Measurements from ENCODE around the gene ZSCAN26.
A peak's percentile ranks its signal among the peaks of the same experiment; 100 is the strongest.
"Not testable (repeated sequence)": the region's sequence is repeated elsewhere in the genome, so short reads cannot be mapped to it uniquely, and the experiment has no call there.

Gene ZSCAN26

GRCh38 chr6:28254121-28254519, 12.8 kb upstream of the ZSCAN26 start:
- DNase-seq (ENCODE audit: low read depth in 2 of 2, low spot score in 1 of 2): no peak

DNA sequence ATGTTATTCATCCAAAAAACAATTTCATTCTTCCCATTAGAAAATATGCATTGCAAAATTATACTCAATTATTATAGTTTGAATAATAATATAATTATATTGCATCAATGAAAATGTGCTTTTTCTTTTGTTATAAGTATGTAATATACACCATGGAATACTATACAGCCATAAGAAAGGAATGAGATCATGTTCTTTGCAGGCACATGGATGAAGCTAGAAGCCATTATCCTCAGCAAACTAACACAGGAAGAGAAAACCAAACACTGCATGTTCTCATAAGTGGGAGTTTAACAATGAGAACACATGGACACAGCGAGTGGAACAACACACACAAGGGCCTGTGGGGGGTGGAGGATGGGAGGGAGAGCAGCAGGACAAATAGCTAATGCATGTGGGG, 9.9 kb upstream of the ZSCAN26 start:
- DNase-seq (ENCODE audit: low read depth in 2 of 2, low spot score in 1 of 2): no peak

GRCh38 chr6:28258877-28259777, 7.8 kb upstream of the ZSCAN26 start, which contains the start of gene NKAPL:
TSS of gene NKAPL (plus strand) at chr6:28259297. CDS start at chr6:28259372, 75 bp downstream.
- peak in 1 of 2 donors; percentile 29 for DNase-seq (ENCODE audit: low read depth in 2 of 2, low spot score in 1 of 2)

GRCh38 chr6:28263922-28264321, 3.0 kb upstream of the ZSCAN26 start:
- no peak for DNase-seq (ENCODE audit: low read depth in 2 of 2, low spot score in 1 of 2)

DNA sequence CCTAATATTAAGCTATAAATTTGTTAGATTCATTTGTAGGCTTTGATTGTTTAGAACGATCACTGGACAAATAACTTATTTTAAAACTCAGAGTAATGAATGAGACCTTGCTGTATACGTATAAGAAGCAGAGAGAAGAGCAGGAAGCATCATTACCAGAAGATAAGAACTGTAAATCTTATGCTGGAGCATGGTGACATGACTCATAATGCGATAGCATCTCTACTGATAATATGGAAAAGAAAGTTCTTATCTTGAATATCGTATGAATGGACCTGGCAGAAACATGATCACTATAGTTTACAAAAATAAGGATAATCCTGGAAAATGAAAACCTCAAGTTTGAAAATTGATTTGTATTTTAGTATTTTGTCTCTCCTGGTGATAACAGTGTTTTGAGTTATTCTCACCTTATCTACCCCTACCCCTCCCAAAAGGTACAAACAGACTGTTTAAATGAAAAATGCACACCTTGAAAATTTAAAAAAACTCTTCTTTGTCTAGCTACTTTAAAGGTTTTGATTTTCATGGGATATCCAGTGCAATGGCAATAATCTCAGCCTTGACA, 2.0 kb upstream of the ZSCAN26 start:
- DNase-seq (ENCODE audit: low read depth in 2 of 2, low spot score in 1 of 2): no peak

DNA sequence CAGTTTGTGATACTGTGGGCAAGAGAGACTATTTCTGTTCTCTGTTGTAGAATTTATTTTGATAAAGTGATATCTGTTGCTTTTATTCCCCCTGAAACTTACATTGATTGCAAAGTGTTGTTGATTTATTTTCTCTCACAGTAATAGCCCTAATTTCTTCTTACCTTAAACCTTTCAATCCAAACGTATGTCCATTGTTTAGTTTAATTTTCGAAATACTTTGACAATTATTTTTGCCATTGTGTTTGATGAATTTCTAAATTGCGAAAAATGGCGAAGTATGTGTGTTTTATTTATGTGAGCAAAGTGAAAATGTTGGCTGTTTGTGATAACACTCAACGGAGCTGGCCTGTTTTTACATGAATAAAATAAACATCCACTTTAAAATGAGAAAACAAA, 381 bp upstream of the ZSCAN26 start:
- no peak for DNase-seq (ENCODE audit: low read depth in 2 of 2, low spot score in 1 of 2)

DNA sequence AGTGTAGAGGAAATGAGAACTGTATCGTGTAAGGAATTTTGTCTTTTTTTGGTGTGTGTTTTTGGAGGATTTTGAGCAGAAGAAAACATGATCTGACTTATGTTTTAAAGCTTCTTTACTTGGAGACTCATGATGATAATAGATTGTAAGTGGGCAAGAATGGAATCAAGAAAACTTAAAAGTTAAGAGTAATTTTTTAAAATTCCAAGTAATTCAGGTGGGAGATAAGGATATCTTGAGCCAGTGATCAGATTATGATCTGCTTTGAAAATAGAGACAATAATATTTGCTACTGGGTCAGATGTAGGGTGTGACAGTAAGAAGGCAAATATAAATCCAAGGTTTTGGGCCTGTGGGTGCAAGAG, 734 bp downstream of the ZSCAN26 start:
- DNase-seq (ENCODE audit: low read depth in 2 of 2, low spot score in 1 of 2): no peak

DNA sequence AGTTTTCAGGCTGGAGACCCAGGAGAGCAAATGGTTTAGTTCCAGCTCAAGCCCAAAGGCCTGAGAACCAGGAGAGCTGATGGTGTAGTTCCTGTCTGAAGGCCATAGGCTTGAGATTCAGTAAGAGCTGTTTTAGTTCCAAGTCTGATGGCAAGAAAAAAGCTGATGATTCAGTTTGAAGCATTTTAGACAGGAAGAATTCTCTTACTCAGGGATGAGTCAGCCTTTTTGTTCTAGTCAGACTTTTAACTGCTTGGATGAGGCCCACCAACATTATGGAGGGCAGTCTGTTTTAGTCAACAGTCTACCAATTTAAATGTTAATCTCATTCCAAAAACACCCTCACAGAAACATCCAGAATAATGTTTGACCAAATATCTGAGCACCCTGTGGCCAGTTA, 2.5 kb downstream of the ZSCAN26 start:
- DNase-seq (ENCODE audit: low read depth in 2 of 2, low spot score in 1 of 2): no peak

GRCh38 chr6:28274888-28275287, 7.9 kb downstream of the ZSCAN26 start:
- DNase-seq (ENCODE audit: low read depth in 2 of 2, low spot score in 1 of 2): no peak

DNA sequence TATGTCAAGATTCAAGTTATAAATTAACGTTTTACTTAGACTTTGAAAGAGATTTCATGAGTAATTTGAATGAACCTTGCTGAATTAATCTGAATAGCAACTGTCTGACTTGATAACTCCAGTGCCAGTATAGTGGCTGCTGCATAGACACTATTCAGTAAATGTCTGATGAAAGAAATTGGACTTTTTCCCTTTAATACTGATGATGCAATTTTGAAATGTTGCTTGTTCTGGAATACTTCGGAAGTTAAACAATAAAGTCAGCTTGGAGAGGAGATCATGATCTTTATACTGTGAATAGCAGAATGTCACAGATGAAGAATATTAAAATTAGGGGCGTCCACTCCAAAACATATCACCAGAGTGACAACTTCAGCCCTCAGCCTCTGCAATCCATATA, 10.8 kb downstream of the ZSCAN26 start:
- no peak for DNase-seq (ENCODE audit: low read depth in 2 of 2, low spot score in 1 of 2)

DNA sequence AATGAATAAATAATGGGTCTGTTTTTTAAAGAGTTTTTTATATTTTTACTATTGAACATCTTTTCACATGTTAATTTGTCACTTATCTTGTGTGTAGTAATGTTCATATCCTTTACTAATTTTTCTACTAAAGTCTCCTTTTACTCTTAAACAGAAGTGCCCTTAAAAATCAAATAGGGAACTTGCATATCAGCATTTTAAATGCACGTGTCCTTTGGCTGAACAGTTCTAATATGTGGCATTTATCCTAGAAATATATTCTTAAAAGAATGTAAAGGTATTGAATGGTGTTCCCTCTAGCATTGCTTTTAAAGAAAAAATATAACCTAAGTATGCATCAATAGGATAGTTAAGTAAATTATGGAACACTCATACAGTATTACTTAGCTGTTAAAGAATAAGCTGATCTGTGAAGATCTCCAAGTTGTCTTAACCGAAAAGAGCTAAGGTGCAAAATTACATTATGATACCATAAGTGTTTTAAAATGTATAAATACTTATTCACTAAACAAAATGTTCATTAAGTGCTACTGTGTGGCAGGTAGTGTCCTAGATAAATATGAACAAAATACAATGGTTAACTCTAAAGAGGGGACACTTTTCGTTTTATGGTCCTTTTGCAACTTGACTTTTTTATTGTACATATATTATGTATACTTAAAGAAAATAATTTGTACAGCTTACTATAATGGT, 13.8 kb downstream of the ZSCAN26 start:
- DNase-seq (ENCODE audit: low read depth in 2 of 2, low spot score in 1 of 2): no peak

DNA sequence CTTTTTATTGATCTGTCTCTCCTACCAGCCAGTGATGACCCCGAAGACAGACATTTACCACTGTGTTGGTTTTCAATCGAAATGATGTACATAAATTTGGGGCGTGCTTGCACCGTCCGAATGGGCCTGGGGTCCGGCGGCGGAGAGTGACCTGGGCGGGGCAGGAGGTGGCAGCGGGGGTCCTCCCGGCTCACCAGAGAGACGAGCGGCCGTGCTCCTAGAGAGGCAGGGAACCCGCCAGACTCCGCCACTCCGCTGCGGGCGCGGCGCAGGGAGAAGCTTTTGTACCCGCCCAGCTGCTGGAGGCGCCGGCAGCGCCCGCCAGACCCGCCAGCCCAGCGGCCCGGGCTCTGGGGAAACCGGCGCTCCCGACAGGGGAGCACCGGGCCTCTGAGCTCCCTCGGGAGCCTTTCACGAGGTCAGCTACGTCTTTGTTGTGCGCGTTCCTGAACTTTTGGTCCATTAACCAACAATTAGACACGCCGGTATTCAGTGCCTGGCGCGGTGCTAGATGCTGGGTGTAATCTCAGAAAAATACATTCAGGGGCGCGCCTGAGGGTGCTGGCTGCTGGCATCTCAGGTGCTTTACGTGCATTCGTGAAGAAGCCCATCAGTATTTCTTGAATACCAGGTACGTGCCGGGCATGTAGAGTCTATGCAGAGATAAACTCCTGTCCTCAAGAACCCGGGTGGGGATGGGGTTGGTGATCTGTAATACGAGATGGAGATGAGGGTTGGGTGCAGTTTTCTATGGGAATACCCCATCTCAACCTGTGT, 14.5 kb downstream of the ZSCAN26 start, which contains the start of gene PGBD1:
Gene PGBD1 (plus strand): TSS at position 285 of the 777 bp plus-strand sequence. CDS start 2,242 bp downstream, outside the sequence.
- DNase-seq (ENCODE audit: low read depth in 2 of 2, low spot score in 1 of 2): peak in 1 of 2 donors; percentile 7

DNA sequence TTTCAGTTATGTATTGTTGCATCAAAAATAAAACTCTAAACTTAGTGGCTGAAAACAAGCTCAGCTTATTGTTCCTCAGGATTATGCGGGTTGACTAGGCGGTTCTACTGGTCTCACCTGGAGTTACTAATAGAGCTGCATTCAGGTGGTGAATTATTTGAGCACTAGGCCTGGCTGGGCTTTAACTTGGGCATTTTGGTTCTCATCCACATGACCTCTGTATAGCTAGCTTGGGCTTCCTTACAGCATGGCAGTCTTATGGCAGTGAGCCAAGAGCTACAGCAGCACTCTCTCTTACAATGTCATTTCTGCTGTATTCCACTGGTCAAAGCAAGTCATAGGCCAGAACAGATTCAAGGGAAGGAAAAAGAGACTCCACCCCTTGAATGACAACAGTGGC, 16.0 kb downstream of the ZSCAN26 start:
- no peak for DNase-seq (ENCODE audit: low read depth in 2 of 2, low spot score in 1 of 2)

DNA sequence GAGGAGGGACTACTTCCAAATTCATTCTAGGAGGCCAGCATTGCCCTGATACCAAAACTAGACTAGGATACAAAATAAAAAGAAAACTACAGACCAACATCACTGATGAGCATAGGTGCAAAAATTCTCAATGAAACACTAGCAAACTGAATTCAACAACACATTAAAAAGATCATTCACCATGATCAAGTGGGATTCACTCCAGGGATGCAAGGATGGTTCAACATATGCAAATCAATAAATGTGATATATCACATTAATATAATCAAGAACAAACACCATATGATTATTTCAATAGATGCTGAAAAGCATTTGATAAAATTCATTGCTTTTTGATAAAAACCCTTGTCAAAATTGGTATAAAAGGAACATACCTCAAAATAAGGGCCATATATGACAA, 24.6 kb downstream of the ZSCAN26 start:
- no peak for DNase-seq (ENCODE audit: low read depth in 2 of 2, low spot score in 1 of 2)

DNA sequence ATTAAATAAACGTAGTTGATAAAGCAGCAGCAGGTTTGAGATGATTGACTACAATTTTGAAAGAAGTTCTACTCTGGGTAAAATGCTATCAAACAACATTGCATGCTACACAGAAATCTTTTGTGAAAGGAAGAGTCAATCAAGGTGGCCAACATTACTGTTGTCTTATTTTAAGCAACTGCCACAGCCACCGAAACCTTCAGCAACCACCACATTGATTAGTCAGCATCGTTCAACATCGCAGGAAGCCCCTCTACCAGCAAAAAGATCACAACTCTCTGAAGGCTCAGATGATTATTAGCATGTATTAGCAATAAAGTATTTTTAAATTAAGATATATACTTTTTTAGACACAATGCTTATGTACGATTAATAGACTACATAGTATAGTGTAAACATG, 28.4 kb downstream of the ZSCAN26 start:
- no peak for DNase-seq (ENCODE audit: low read depth in 2 of 2, low spot score in 1 of 2)

DNA sequence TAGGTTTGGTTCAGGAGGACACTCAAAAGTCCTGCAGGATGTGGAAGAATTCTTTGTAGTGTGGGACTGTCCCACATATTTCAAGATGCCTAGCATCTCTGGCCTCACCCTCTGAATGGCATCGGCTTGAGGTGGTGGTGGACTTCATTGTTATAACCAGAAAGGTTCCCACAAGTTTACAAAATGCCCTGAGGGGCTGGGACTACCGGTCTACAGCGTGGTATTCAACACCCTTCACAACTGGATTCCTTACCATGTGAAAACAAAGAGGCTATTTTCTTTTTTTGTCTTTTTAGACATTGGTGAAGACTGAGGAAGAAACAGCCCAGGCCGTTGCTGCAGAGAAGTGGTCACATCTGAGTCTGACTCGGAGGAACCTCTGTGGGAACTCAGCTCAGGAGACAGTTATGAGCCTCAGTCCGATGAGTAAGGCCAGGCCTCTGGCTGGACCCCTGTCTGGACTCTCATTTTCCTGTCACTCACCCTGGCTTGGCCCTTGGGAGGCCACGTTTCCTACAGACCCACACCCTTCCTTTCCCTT, 29.6 kb downstream of the ZSCAN26 start:
- no peak for DNase-seq (ENCODE audit: low read depth in 2 of 2, low spot score in 1 of 2)

GRCh38 chr6:28303570-28303969, 36.6 kb downstream of the ZSCAN26 start:
- no peak for DNase-seq (ENCODE audit: low read depth in 2 of 2, low spot score in 1 of 2)

- DNase-seq (ENCODE audit: low read depth in 2 of 2, low spot score in 1 of 2): not testable (repeated sequence)
Observed at GRCh38 chr6:28306363-28306762, 39.4 kb downstream of the ZSCAN26 start.

DNA sequence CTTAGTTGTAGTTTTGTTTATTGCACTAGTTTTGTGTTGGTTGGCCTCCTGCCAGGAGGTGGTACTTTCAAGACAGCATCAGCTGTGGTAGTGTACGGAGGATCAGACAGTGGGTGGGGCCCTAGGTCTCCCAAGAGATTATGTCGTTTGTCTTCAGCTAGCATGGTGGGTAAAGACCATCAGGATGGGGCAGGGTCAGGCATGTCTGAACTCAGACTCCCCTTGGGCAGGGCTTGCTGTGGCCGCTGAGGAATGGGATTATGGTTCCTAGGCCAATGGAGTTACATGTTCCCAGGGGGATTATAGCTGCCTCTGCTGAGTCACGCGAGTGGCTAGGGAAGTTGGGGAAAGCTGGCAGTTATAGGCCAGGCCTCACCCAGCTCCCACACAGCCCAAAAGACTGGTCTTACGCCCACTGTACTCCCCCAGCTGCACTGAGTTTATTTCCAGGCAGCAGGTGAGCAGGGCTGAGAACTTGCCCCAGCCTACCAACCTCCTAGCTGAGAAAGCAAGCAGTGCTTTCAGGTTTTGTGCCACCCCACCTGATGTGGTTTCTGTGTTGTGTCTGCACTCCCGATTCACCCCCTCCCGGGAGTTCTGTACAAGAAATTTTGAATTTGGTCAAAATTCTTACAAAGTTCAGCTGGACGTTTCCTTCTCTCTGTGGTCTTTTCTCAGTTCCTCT, 44.3 kb downstream of the ZSCAN26 start:
- no peak for DNase-seq (ENCODE audit: low read depth in 2 of 2, low spot score in 1 of 2)

GRCh38 chr6:28312939-28313338, 46.0 kb downstream of the ZSCAN26 start:
- DNase-seq (ENCODE audit: low read depth in 2 of 2, low spot score in 1 of 2): no peak
